ENCODE results near the gene ATG9B. TPM values are rescaled to one million over a fixed set of nuclear protein-coding genes. Genes with fewer than 3 reads are reported as not detected.

ATG9B gene
- total and polyA plus RNA-seq, 2 of the 13 experiments (the other 11 are each of a cell fraction or from before 2014, with no cell fraction given), result 0.24 TPM; not detected in 1

DNA sequence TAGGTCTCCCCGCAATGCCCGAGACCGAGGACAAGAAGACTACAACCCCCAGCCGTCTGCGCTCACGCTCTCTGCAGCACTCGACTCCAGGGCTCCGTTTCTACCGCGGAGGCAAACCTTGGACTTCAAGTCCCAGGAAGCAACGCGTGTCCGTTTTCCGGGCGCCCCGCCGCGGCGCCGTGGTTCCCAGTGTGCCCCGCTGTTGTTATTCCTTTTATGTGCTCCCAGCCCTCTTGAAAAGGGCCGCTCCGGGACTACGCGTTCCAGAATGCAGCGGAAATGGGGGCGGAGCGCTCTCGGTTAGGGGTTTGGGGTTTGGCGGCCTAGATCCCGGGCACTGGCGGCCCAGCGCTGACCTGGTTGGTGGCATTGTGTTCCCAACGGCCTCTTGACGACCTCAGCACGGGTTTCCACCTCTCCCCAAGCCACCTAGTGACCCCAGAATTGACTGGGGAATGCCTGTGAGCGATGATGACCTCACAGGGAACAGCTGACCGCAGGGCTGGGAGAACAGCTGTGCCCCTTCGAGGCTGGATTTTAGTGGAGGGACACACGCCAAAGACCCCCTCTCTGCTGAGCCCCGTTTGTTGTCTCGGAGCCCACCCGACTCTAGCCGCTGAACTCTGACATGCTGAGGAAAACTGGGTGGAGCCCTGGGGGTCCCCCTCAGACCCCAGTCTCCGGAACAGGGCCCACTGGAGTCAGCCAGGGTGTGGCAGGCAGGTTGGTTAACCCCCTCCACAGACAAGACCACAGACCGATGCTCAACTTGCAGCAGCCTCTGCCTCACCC is 33.9 kb upstream of the ATG9B start (continued):
- TF ChIP-seq, protein P1, sequence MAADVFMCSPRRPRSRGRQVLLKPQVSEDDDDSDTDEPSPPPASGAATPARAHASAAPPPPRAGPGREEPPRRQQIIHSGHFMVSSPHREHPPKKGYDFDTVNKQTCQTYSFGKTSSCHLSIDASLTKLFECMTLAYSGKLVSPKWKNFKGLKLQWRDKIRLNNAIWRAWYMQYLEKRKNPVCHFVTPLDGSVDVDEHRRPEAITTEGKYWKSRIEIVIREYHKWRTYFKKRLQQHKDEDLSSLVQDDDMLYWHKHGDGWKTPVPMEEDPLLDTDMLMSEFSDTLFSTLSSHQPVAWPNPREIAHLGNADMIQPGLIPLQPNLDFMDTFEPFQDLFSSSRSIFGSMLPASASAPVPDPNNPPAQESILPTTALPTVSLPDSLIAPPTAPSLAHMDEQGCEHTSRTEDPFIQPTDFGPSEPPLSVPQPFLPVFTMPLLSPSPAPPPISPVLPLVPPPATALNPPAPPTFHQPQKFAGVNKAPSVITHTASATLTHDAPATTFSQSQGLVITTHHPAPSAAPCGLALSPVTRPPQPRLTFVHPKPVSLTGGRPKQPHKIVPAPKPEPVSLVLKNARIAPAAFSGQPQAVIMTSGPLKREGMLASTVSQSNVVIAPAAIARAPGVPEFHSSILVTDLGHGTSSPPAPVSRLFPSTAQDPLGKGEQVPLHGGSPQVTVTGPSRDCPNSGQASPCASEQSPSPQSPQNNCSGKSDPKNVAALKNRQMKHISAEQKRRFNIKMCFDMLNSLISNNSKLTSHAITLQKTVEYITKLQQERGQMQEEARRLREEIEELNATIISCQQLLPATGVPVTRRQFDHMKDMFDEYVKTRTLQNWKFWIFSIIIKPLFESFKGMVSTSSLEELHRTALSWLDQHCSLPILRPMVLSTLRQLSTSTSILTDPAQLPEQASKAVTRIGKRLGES (CRISPR knock-in tag; IDR thresholded peaks at IDR 0.05; ENCODE audit: borderline replicate concordance), result no peak
- peak; percentile 57; the same call in 1 of the 2 replicates for TF ChIP-seq KDM2A (CRISPR knock-in tag; IDR thresholded peaks at IDR 0.05; ENCODE audit: borderline replicate concordance, low read depth)
- TF ChIP-seq, protein P2, sequence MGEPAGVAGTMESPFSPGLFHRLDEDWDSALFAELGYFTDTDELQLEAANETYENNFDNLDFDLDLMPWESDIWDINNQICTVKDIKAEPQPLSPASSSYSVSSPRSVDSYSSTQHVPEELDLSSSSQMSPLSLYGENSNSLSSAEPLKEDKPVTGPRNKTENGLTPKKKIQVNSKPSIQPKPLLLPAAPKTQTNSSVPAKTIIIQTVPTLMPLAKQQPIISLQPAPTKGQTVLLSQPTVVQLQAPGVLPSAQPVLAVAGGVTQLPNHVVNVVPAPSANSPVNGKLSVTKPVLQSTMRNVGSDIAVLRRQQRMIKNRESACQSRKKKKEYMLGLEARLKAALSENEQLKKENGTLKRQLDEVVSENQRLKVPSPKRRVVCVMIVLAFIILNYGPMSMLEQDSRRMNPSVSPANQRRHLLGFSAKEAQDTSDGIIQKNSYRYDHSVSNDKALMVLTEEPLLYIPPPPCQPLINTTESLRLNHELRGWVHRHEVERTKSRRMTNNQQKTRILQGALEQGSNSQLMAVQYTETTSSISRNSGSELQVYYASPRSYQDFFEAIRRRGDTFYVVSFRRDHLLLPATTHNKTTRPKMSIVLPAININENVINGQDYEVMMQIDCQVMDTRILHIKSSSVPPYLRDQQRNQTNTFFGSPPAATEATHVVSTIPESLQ (CRISPR knock-in tag; conservative IDR thresholded peaks at IDR 0.05), result no peak
- TF ChIP-seq LCORL (IDR thresholded peaks at IDR 0.05), result no peak
- TF ChIP-seq LCORL (CRISPR knock-in tag; IDR thresholded peaks at IDR 0.05), result peak; percentile 68
- no peak for TF ChIP-seq TRIM24 (CRISPR knock-in tag; IDR thresholded peaks at IDR 0.05)
- TF ChIP-seq, protein P3, sequence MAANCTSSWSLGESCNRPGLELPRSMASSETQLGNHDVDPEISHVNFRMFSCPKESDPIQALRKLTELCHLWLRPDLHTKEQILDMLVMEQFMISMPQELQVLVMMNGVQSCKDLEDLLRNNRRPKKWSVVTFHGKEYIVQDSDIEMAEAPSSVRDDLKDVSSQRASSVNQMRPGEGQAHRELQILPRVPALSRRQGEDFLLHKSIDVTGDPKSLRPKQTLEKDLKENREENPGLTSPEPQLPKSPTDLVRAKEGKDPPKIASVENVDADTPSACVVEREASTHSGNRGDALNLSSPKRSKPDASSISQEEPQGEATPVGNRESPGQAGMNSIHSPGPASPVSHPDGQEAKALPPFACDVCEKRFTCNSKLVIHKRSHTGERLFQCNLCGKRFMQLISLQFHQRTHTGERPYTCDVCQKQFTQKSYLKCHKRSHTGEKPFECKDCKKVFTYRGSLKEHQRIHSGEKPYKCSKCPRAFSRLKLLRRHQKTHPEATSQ (CRISPR knock-in tag; IDR thresholded peaks at IDR 0.05; ENCODE audit: borderline replicate concordance), result peak; percentile 52; the same call in 1 of the 2 replicates
